K562 (cell line): ENCODE data around the gene EIF2S3. TPM values are rescaled to one million over a fixed set of nuclear protein-coding genes. Genes with fewer than 3 reads are reported as not detected.
A peak's percentile ranks its signal among the peaks of the same experiment; 100 is the strongest.

Source experiments
- ATAC-seq: fragments of 200-7000 bp; cut with Tn5 transposase; 3 replicates; pipeline ENCODE4 v1.9.1; 2020; ENCODE audit warnings: moderate library complexity
- BruUV-seq: library from RNA; stranded (reverse); fragments of 400-500 nt; replicated peaks from 2 replicates; lab custom pipeline; 2021; lab: Mats Ljungman, UMichigan
- CTCF ChIA-PET: fragments of 300-600 bp; formaldehyde crosslinking; extraction: SDS; loops from one replicate; lab custom pipeline; 2021; ENCODE audit warnings: low intra/inter-chr PET ratio; lab: Yijun Ruan, JAX
- POLR2A ChIA-PET: fragments of 300-600, 350-650 bp; sonication (Branson Sonifier 250); formaldehyde crosslinking; extraction: SDS; loops from one replicate; lab custom pipeline; 2021; ENCODE audit warnings: antibody characterized with exemption, inconsistent platforms; lab: Yijun Ruan, JAX
- DNase-seq, 4 experiments: peaks; one replicate each; pipeline versions ENCODE4 v3.0.0 to v3.0.0-alpha.2; 2011 to 2018; ENCODE audit warnings: low spot score in 3 of 4, mixed read lengths in 3 of 4; ENCODE audit errors: extremely low read depth in 1 of 4
- FAIRE-seq: peaks from 2 replicates; lab custom pipeline; 2011; peaks lifted over from hg19 to GRCh38; lab: Jason Lieb, UNC
- H2AFZ ChIP-seq: 2 replicates; pipeline ENCODE4 v1.6.0; 2011; ENCODE audit warnings: low read depth, low read length, control low read depth, inconsistent platforms
- H3K27ac ChIP-seq: fragments of 200-600 bp; 3 replicates; pipeline ENCODE4 v1.8.0; 2011; ENCODE audit warnings: low read depth, mild to moderate bottlenecking, control low read depth, inconsistent platforms, low read length, moderate library complexity, mixed read lengths; ENCODE audit errors: extremely low read depth
- H3K27me3 ChIP-seq, 2 experiments: fragments of 300-600 bp in 1 of 2; 2 replicates in 1 of 2; 3 replicates in 1 of 2; pipeline versions ENCODE4 v1.6.0 to v1.8.0; 2011; ENCODE audit warnings: inconsistent platforms in 2 of 2, low read length in 2 of 2, mild to moderate bottlenecking in 1 of 2, mixed read lengths in 1 of 2, moderate library complexity in 1 of 2; ENCODE audit not compliant: control insufficient read depth in 2 of 2, insufficient read depth in 2 of 2
- H3K36me3 ChIP-seq: fragments of 300-600 bp; 3 replicates; pipeline ENCODE4 v1.8.0; 2011; ENCODE audit warnings: mild to moderate bottlenecking, low read length, inconsistent platforms; ENCODE audit not compliant: control insufficient read depth, insufficient read depth
- H3K4me1 ChIP-seq, 2 experiments: fragments of 200-600 bp in 1 of 2; replicated peaks in 1 of 2; 2 replicates in 1 of 2; 3 replicates in 1 of 2; pipeline versions ENCODE4 v1.5.1 to v1.8.0; 2011; ENCODE audit warnings: inconsistent platforms in 2 of 2, low read length in 2 of 2, mild to moderate bottlenecking in 1 of 2, mixed read lengths in 1 of 2, moderate library complexity in 1 of 2; ENCODE audit not compliant: control insufficient read depth in 2 of 2, insufficient read depth in 2 of 2
- H3K4me2 ChIP-seq: 2 replicates; pipeline ENCODE4 v1.6.1; 2011; ENCODE audit warnings: low read length, control low read depth, inconsistent platforms, mixed read lengths; ENCODE audit not compliant: insufficient read depth
- H3K4me3 ChIP-seq: fragments of 200-600 bp; sonication (generic), shearing (Covaris generic); 2 replicates; pipeline ENCODE4 v1.5.1; 2016; ENCODE audit warnings: control low read depth, inconsistent platforms
- H3K79me2 ChIP-seq: fragments of 200-600 bp; 3 replicates; pipeline ENCODE4 v1.8.0; 2011; ENCODE audit warnings: low read length, inconsistent platforms; ENCODE audit not compliant: control insufficient read depth, insufficient read depth
- H3K9ac ChIP-seq, 2 experiments: 2 replicates each; pipeline versions ENCODE4 v1.6.0 to v1.6.1; 2011; ENCODE audit warnings: low read depth in 2 of 2, low read length in 2 of 2, control low read depth in 1 of 2, inconsistent platforms in 1 of 2, mild to moderate bottlenecking in 1 of 2, mixed read lengths in 1 of 2; ENCODE audit not compliant: insufficient read depth in 1 of 2
- H3K9me1 ChIP-seq: one replicate; pipeline ENCODE4 v1.6.0; 2011; ENCODE audit warnings: inconsistent platforms, mild to moderate bottlenecking, low read length, moderate library complexity; ENCODE audit not compliant: control insufficient read depth, insufficient read depth
- H3K9me3 ChIP-seq: replicated peaks from 2 replicates; pipeline ENCODE4 v1.5.1; 2011; ENCODE audit warnings: low read depth, low read length, inconsistent platforms; ENCODE audit not compliant: control insufficient read depth, insufficient read depth
- H4K20me1 ChIP-seq: replicated peaks from 2 replicates; pipeline ENCODE4 v1.6.1; 2011; ENCODE audit warnings: low read length, inconsistent platforms, mixed read lengths; ENCODE audit not compliant: control insufficient read depth, insufficient read depth
- DPF2 ChIP-seq: fragments of 450-650 bp; IDR thresholded peaks from 2 replicates; pipeline ENCODE4 v1.6.1; 2016
- HNRNPK ChIP-seq: fragments of 200-400 bp; formaldehyde crosslinking; IDR thresholded peaks from one replicate; pipeline ENCODE4 v1.6.1; 2018; ENCODE audit warnings: mild to moderate bottlenecking, low read depth, low read length; ENCODE audit not compliant: poor library complexity, severe bottlenecking
- KAT8 ChIP-seq: fragments of 450-650 bp; IDR thresholded peaks from 2 replicates; pipeline ENCODE4 v1.6.1; 2016; ENCODE audit warnings: low read depth, mild to moderate bottlenecking
- MEF2A ChIP-seq: IDR thresholded peaks from 2 replicates; pipeline ENCODE4 v1.6.1; 2011; ENCODE audit warnings: low read depth, mild to moderate bottlenecking, low read length, moderate library complexity; ENCODE audit not compliant: control insufficient read depth
- MNT ChIP-seq, 2 experiments: fragments of 450-650 bp; conservative IDR thresholded peaks; 2 replicates each; pipeline ENCODE4 v1.6.1; 2017; ENCODE audit warnings: mild to moderate bottlenecking in 2 of 2, moderate library complexity in 2 of 2
- MYNN ChIP-seq, 2 experiments: sonication (generic); formaldehyde crosslinking in 1 of 2; IDR thresholded peaks; 2 replicates each; pipeline versions ENCODE4 v1.5.0 to v1.6.1; 2016 to 2020; ENCODE audit warnings: antibody characterized with exemption in 1 of 2, missing genetic modification reagents in 1 of 2
- NBN ChIP-seq: fragments of 450-650 bp; IDR thresholded peaks from 2 replicates; pipeline ENCODE4 v1.6.1; 2016; ENCODE audit warnings: low read depth, mild to moderate bottlenecking
- NELFE ChIP-seq: IDR thresholded peaks from 2 replicates; pipeline ENCODE4 v1.6.1; 2011; ENCODE audit warnings: mild to moderate bottlenecking; ENCODE audit not compliant: insufficient read depth, insufficient read length
- POLR2A ChIP-seq: fragments of 450-650 bp; conservative IDR thresholded peaks from 2 replicates; pipeline ENCODE4 v1.6.1; 2016
- POLR2AphosphoS2 ChIP-seq: IDR thresholded peaks from 2 replicates; pipeline ENCODE4 v1.6.1; 2012; ENCODE audit warnings: low read length, improper control_type of control experiment
- POLR2AphosphoS5 ChIP-seq: IDR thresholded peaks from 2 replicates; pipeline ENCODE4 v1.6.1; 2011; ENCODE audit warnings: mild to moderate bottlenecking, low read depth, low read length, moderate library complexity; ENCODE audit not compliant: control insufficient read depth, insufficient read depth
- POLR3A ChIP-seq: IDR thresholded peaks from 2 replicates; pipeline ENCODE4 v1.6.1; 2011; ENCODE audit warnings: borderline replicate concordance, mild to moderate bottlenecking, moderate library complexity; ENCODE audit not compliant: insufficient read length, insufficient read depth; ENCODE audit errors: extremely low read depth
- SETDB1 ChIP-seq: IDR thresholded peaks from one replicate; pipeline ENCODE4 v1.6.1; 2012; ENCODE audit warnings: low read length, control low read depth, inconsistent platforms
- SMARCA4 ChIP-seq: fragments of 450-650 bp; IDR thresholded peaks from 2 replicates; pipeline ENCODE4 v1.6.1; 2016
- WGBS: fragments of 100-300 bp; shearing (Covaris generic); methylation state at CpG from one replicate; pipeline ENCODE4 v1.1.6; 2016; ENCODE audit warnings: low coverage, mixed read lengths; ENCODE audit not compliant: insufficient coverage; ENCODE audit errors: missing lambda C conversion rate; 5-methylcytosine and 5-hydroxymethylcytosine counted together
- in situ Hi-C: fragments of 300-500 bp; cut with MboI; formaldehyde crosslinking; loops from 4 replicates; pipeline ENCODE4 v1.15.0; 2018; ENCODE audit warnings: inconsistent platforms, mixed read lengths
- intact Hi-C: fragments of 100-400 bp; cut with micrococcal nuclease; formaldehyde crosslinking; loops from 2 replicates; pipeline ENCODE4 v1.14.2; 2022
- polyA plus RNA-seq, 8 experiments: library from polyadenylated mRNA; depleted of rRNA in 4 of 8; stranded (reverse) in 5 of 8; unstranded in 3 of 8; fragments of >200 nt; fragmentation: Nextera tagmentation in 2 of 8; fragmentation: Illumina TruSeq in 1 of 8; extraction: Ambion mirVana in 2 of 8; extraction: Trizol in 1 of 8; gene quantifications; 2 replicates each; pipeline versions ENCODE4 v1.2.1 to v1.2.3, GENCODE V29; 2011 to 2014; ENCODE audit warnings: inconsistent platforms in 1 of 8, missing spikeins in 1 of 8
- total RNA-seq, 7 experiments: library from RNA; depleted of rRNA in 6 of 7; stranded (reverse); fragments of >200 nt in 6 of 7; fragmentation: Illumina TruSeq in 2 of 7; extraction: Trizol in 2 of 7; gene quantifications; 2 replicates each; pipeline versions ENCODE4 v1.2.1 to v1.2.3, GENCODE V29; 2011 to 2021; ENCODE audit warnings: low replicate concordance in 1 of 7
- TF ChIP-seq, protein P1 (sequence below), 2 experiments: fragments of 450-650 bp; IDR thresholded peaks; 2 replicates each; pipeline ENCODE4 v1.6.1; 2016
- TF ChIP-seq, protein P2 (sequence below), 2 experiments: fragments of 450-650 bp; IDR thresholded peaks; 2 replicates each; pipeline ENCODE4 v1.6.1; 2018; ENCODE audit warnings: mild to moderate bottlenecking in 2 of 2, low read depth in 1 of 2; ENCODE audit not compliant: partially characterized antibody in 2 of 2

EIF2S3 gene
- total and polyA plus RNA-seq, 9 of the 15 experiments (the other 6 are each of a cell fraction or from before 2014, with no cell fraction given) = 148 to 439 (median 275) TPM

DNA sequence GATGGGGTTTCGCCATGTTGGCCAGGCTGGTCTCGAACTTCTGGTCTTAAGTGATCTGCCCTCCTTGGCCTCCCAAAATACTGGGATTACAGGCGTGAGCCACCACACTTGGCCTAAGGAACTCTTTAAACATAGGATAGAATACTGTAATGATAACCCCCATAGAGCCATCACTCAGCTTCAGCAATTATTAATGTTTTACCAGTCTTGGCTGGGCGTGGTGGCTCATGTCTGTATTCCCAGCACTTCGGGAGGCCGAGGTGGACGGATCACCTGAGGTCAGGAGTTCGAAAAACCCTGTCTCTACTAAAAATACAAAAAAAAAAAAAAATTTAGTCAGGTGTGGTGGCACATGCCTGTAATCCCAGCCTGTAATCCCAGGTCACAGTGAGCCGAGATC, 15.1 kb downstream of the EIF2S3 start (continued):
- TF ChIP-seq, protein P1, sequence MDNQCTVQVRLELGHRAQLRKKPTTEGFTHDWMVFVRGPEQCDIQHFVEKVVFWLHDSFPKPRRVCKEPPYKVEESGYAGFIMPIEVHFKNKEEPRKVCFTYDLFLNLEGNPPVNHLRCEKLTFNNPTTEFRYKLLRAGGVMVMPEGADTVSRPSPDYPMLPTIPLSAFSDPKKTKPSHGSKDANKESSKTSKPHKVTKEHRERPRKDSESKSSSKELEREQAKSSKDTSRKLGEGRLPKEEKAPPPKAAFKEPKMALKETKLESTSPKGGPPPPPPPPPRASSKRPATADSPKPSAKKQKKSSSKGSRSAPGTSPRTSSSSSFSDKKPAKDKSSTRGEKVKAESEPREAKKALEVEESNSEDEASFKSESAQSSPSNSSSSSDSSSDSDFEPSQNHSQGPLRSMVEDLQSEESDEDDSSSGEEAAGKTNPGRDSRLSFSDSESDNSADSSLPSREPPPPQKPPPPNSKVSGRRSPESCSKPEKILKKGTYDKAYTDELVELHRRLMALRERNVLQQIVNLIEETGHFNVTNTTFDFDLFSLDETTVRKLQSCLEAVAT (IDR thresholded peaks at IDR 0.05) = no peak
- TF ChIP-seq NBN (no peak), DPF2 (no peak), HNRNPK (no peak), SETDB1 (no peak), POLR3A (no peak), NELFE (no peak), MNT (conservative IDR thresholded peaks at IDR 0.05) (no peak)

DNA sequence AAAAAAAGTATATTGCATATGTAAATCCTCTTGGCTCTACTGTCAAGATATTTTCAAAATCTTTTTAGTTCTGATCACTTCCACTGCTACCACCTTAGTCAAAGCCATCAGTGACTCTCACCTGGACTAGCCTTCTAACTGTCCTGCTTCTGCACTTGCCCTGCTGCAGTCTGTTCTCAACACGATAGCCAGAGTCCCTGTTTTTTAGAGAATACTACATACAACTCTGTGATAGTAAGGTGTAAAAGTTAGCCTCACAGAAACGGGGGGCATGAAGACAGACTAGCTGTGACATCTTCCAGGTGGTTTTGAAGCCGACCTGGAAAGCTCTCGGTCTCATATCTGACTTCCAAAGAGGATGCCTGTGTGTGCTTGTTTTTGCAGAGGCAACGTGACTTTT, 24.7 kb downstream of the EIF2S3 start:
- H3K27ac ChIP-seq = no peak overlapping the region
- H3K79me2 ChIP-seq = no peaks in the 10 kb centered on the region
- no peaks in the 10 kb centered on the region for H3K9me3 ChIP-seq
- peaks cover 37% of the 10 kb centered on the region for H3K36me3 ChIP-seq
- H2AFZ ChIP-seq = no peak overlapping the region
- H3K9ac ChIP-seq = no peak overlapping the region
- in situ Hi-C loops = no loop called here
- no peak overlapping the region for H3K4me2 ChIP-seq
- FAIRE-seq (no peak), DNase-seq (no peak), ATAC-seq (peak; percentile 47)
- H4K20me1 ChIP-seq = no peaks in the 10 kb centered on the region
- 14% methylated on average over 5 of the region's 5 CpGs for WGBS
- no peaks in the 10 kb centered on the region for H3K9me1 ChIP-seq
- CTCF ChIA-PET = no interaction called here
- intact Hi-C loops = no loop called here
- H3K4me3 ChIP-seq = no peak overlapping the region
- no TSS peak for BruUV-seq
- POLR2A ChIA-PET = interaction anchor here (0.8 to 1.4 kb wide), 4 partner anchors 11 to 116 kb away, joined by 3 to 5 read pairs (median 4); no protein-coding TSS in a partner anchor
- no peaks in the 10 kb centered on the region for H3K27me3 ChIP-seq
- H3K4me1 ChIP-seq = no peaks in the 10 kb centered on the region
- TF ChIP-seq, protein P2, sequence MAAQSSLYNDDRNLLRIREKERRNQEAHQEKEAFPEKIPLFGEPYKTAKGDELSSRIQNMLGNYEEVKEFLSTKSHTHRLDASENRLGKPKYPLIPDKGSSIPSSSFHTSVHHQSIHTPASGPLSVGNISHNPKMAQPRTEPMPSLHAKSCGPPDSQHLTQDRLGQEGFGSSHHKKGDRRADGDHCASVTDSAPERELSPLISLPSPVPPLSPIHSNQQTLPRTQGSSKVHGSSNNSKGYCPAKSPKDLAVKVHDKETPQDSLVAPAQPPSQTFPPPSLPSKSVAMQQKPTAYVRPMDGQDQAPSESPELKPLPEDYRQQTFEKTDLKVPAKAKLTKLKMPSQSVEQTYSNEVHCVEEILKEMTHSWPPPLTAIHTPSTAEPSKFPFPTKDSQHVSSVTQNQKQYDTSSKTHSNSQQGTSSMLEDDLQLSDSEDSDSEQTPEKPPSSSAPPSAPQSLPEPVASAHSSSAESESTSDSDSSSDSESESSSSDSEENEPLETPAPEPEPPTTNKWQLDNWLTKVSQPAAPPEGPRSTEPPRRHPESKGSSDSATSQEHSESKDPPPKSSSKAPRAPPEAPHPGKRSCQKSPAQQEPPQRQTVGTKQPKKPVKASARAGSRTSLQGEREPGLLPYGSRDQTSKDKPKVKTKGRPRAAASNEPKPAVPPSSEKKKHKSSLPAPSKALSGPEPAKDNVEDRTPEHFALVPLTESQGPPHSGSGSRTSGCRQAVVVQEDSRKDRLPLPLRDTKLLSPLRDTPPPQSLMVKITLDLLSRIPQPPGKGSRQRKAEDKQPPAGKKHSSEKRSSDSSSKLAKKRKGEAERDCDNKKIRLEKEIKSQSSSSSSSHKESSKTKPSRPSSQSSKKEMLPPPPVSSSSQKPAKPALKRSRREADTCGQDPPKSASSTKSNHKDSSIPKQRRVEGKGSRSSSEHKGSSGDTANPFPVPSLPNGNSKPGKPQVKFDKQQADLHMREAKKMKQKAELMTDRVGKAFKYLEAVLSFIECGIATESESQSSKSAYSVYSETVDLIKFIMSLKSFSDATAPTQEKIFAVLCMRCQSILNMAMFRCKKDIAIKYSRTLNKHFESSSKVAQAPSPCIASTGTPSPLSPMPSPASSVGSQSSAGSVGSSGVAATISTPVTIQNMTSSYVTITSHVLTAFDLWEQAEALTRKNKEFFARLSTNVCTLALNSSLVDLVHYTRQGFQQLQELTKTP (IDR thresholded peaks at IDR 0.05; ENCODE audit: low read depth in 1 of 2, partially characterized antibody in 2 of 2) = no peak
- TF ChIP-seq MEF2A = no peak
- 0 out of 2 replicates have a peak, but pooled peaks have one; percentile 6 for TF ChIP-seq POLR2AphosphoS5
- TF ChIP-seq MYNN (IDR thresholded peaks at IDR 0.05) = no peak
- no peak for TF ChIP-seq MYNN (CRISPR knock-in tag; IDR thresholded peaks at IDR 0.05)
- no peak for TF ChIP-seq KAT8
- TF ChIP-seq POLR2A = peak; percentile 42; the same call in 1 of the 2 replicates
- TF ChIP-seq POLR2AphosphoS2 = peak; percentile 77; the same call in 1 of the 2 replicates
- TF ChIP-seq SMARCA4 = no peak
